AG04450 (cell line): ENCODE measurements around the gene ELP4. TPM values are rescaled to one million over a fixed set of nuclear protein-coding genes. Genes with fewer than 3 reads are reported as not detected.

Source experiments
- CTCF ChIA-PET: fragments of 300-600, 350-600 bp; formaldehyde crosslinking; extraction: SDS; loops from one replicate; lab custom pipeline; 2022; ENCODE audit warnings: antibody characterized with exemption, inconsistent platforms; lab: Charles Lee
- POLR2A ChIA-PET: fragments of 350-600 bp; formaldehyde crosslinking; extraction: SDS; loops from one replicate; lab custom pipeline; 2021; ENCODE audit warnings: antibody characterized with exemption, inconsistent platforms; lab: Yijun Ruan, JAX
- DNase-seq: peaks from one replicate; pipeline ENCODE4 v3.0.0-alpha.2; 2011; ENCODE audit warnings: low read depth, low spot score
- H3K27ac ChIP-seq: one replicate; pipeline ENCODE4 v1.5.1; 2012; ENCODE audit warnings: low read depth, low read length, control low read depth
- H3K27me3 ChIP-seq: one replicate; pipeline ENCODE4 v1.6.0; 2012; ENCODE audit warnings: low read length; ENCODE audit not compliant: control insufficient read depth, insufficient read depth
- H3K4me3 ChIP-seq: 2 replicates; pipeline ENCODE4 v1.5.1; 2011; ENCODE audit warnings: mild to moderate bottlenecking, low read depth, low read length, control low read depth
- H3K9me3 ChIP-seq: 2 replicates; pipeline ENCODE4 v1.5.1; 2012; ENCODE audit warnings: low read length; ENCODE audit not compliant: control insufficient read depth, insufficient read depth
- polyA plus RNA-seq: library from polyadenylated mRNA; depleted of rRNA; stranded (reverse); fragments of >200 nt; gene quantifications from 2 replicates; pipeline ENCODE4 v1.2.3, GENCODE V29; 2011
- TF ChIP-seq, protein P1 (sequence below): IDR thresholded peaks from 2 replicates; pipeline ENCODE4 v1.5.1; 2011; ENCODE audit warnings: low read depth, low read length, control low read depth, inconsistent platforms

Gene ELP4
- polyA plus RNA-seq, 1 experiment, result 15.5 TPM

DNA sequence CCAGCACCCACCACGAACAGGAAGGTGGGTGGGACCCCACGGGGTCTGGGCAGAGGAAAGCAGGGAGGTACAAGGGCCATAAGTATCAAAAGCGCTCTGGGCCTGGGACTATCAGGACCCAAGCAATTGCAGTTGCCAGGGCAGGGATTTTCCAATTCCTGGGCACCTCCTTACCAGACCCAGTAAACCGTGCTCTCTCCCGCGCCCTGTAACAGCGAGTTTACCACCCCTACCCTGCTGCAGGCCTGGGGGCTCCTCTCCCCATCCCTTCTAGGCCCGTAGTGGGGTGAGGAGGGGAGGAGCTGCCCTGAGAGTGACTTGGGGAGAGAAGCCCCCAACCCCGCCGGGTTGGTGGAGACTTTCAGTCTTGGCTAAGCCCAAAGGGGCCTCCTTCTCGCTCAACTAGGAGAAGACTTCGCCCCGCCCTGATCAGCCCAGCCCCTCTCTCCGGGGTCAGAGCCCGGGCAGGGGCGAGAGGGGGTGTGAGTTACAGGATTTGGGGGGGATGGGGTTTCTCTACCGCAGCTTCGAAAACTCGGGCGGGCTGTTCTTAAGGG, 296.1 kb downstream of the ELP4 start:
- H3K9me3 ChIP-seq, result peaks cover 25% of the 10 kb centered on the region; the same call in 1 of the 2 replicates
- H3K27ac ChIP-seq, result no peak overlapping the region
- TF ChIP-seq, protein P1, sequence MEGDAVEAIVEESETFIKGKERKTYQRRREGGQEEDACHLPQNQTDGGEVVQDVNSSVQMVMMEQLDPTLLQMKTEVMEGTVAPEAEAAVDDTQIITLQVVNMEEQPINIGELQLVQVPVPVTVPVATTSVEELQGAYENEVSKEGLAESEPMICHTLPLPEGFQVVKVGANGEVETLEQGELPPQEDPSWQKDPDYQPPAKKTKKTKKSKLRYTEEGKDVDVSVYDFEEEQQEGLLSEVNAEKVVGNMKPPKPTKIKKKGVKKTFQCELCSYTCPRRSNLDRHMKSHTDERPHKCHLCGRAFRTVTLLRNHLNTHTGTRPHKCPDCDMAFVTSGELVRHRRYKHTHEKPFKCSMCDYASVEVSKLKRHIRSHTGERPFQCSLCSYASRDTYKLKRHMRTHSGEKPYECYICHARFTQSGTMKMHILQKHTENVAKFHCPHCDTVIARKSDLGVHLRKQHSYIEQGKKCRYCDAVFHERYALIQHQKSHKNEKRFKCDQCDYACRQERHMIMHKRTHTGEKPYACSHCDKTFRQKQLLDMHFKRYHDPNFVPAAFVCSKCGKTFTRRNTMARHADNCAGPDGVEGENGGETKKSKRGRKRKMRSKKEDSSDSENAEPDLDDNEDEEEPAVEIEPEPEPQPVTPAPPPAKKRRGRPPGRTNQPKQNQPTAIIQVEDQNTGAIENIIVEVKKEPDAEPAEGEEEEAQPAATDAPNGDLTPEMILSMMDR, result no peak
- CTCF ChIA-PET, result no interaction called here
- H3K4me3 ChIP-seq, result no peak overlapping the region
- no peak for DNase-seq
- POLR2A ChIA-PET, result no interaction called here
- H3K27me3 ChIP-seq, result peaks cover 88% of the 10 kb centered on the region

DNA sequence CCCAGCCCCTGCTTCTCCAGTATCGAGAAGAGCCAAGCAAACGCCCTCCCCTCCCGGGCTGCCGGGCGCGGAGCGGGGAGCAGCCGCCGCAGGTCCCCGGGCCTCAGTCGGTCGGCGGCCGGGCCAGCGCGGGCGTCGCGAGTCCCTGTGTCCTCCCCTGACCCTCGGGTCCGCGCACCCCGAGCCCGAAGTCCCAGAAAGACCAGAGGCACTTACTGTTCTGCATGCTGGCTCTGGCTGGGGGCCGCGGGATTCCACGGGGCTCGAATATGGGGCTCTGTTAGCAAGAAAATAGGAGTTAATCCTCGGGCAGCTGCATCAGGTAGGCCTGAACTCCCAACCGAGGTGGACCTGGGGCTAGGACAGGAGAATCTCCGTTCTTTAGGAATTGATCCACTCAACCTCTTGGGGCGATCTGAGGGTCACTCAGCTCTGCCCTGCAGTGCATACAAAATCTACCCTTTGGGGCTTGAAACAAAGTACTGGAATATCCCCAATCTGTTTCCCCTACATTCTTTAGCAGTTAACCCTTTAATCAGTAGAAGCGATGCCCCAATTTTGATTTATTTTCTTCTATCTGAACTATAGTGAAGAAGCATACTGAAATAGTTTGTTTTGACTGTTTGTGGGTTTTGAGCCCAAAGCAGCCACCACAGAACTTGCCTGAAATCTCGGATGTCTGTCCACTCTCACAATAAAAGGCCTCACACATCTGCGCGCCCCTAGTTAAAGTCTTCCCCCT, 296.8 kb downstream of the ELP4 start:
- TF ChIP-seq, protein P1, result no peak
- ChIA-PET CTCF (no interaction called here), POLR2A (no interaction called here)
- no peak overlapping the region for H3K27ac ChIP-seq
- H3K9me3 ChIP-seq, result peaks cover 24% of the 10 kb centered on the region; the same call in 1 of the 2 replicates
- peaks cover 88% of the 10 kb centered on the region for H3K27me3 ChIP-seq
- no peak for DNase-seq
- H3K4me3 ChIP-seq, result no peak overlapping the region

DNA sequence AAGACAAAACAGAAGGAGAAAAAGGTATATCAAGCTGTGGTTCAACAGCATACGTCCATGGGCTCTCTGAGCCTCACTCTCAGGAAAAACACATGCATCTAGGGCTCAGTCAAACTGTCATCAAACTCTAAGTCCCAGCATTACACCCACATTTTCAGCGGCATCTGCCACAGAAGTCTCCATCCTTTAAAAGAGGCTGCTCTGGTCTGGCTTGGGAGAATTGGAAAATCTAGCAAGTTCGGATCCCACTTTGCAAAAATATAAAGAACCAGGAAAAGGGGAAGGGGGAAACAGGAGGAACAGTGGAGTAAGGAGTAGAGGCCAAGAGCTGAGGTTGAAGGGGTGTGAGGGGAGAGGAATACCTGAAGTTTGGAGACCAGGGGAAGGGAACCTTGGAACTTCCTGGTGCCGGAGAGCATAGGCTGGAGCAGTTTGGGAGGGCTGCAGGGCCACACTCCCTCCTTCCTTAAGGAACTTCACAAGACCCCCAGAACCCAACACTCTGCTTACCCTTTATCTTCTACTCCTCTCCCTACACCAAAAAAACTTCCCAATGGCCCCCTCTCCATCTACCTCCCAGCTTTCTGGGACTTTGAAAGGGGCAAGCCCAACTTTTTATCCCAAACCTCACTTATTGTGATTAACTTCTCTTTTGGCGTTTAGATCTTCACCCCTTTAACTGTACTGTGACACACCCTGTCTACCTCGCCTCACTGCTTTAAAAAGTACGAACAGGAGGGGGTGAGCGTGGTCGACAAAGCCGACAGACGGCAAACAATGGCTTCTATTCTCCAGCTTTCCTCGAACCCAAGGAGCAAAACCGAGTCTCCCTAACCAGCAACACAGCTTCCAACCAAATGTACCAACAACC, 297.6 kb downstream of the ELP4 start:
- H3K9me3 ChIP-seq, result peaks cover 24% of the 10 kb centered on the region; the same call in 1 of the 2 replicates
- DNase-seq, result no peak
- no peak overlapping the region for H3K27ac ChIP-seq
- ChIA-PET CTCF (no interaction called here), POLR2A (no interaction called here)
- TF ChIP-seq, protein P1, result no peak
- peaks cover 92% of the 10 kb centered on the region for H3K27me3 ChIP-seq
- no peak overlapping the region for H3K4me3 ChIP-seq

DNA sequence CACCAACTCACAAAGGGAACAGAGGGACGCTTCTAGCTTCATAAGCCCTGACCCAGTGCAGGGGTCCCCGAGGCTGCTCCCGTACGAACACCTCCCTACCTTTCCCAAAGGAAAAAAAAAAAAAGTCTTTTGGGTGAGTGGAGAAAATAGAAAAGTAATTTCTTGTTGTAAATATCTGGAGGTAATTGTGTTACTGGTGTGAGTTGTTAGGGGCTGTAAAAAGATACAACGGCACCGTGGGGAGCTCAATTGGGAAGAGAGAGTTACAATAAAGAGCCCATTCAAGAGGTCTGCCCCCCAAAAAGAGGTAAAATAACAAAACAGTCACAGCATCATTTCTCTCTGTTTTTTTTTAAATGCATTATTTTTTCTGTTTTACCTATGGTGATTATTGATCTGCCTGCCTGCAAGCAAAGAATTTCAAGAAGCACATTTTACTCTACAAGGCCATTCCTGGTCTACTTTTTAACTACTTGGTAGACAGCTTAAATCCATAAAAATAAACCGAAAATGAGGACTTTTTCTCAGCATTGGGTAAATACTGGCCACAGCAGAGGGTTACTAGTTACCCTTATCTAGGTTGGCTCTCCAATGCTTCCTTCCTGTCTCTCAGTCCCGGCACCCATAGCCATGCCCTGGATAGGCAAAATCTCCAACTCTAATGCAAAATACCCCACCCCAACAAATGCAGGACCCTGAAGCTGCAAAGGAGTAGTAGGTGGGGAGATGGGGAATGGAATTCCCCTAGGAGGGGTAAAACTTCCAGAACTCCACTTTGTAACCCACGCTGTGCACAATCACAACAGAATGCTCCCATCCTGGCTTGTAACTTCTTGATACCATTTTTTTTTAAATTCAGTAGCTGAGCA, 298.5 kb downstream of the ELP4 start:
- H3K27me3 ChIP-seq, result peaks cover 97% of the 10 kb centered on the region
- no peak overlapping the region for H3K4me3 ChIP-seq
- TF ChIP-seq, protein P1, result no peak
- DNase-seq, result no peak
- H3K27ac ChIP-seq, result no peak overlapping the region
- POLR2A ChIA-PET, result no interaction called here
- CTCF ChIA-PET, result no interaction called here
- H3K9me3 ChIP-seq, result peaks cover 32% of the 10 kb centered on the region; the same call in 1 of the 2 replicates
